Nephron (organoid): ENCODE results near the gene ENDOV.

ENCODE experiments used
- H3K27ac Mint-ChIP-seq, 3 experiments: 2 replicates each; pipeline ENCODE4 v1.8.0; 2020; ENCODE audit warnings: mixed read lengths in 3 of 3, mild to moderate bottlenecking in 2 of 3, moderate library complexity in 1 of 3
- H3K27me3 Mint-ChIP-seq: 2 replicates; pipeline ENCODE4 v1.8.0; 2021; ENCODE audit warnings: low read depth, mild to moderate bottlenecking, moderate library complexity, mixed read lengths
- H3K36me3 Mint-ChIP-seq: 2 replicates; pipeline ENCODE4 v1.8.0; 2020; ENCODE audit warnings: low read depth, mixed read lengths
- H3K4me1 Mint-ChIP-seq: 2 replicates; pipeline ENCODE4 v1.8.0; 2020; ENCODE audit warnings: mixed read lengths
- H3K4me3 Mint-ChIP-seq, 3 experiments: 2 replicates each; pipeline ENCODE4 v1.8.0; 2020; ENCODE audit warnings: mild to moderate bottlenecking in 3 of 3, mixed read lengths in 3 of 3, moderate library complexity in 2 of 3
- H3K9me3 Mint-ChIP-seq: 2 replicates; pipeline ENCODE4 v1.8.0; 2020; ENCODE audit warnings: mixed read lengths
- CTCF ChIP-seq, 3 experiments: fragments of 200-600 bp; sonication (generic); IDR thresholded peaks; one replicate each; pipeline ENCODE4 v1.5.0; 2021; ENCODE audit warnings: antibody characterized with exemption in 3 of 3; ENCODE audit not compliant: unreplicated experiment in 3 of 3

Gene ENDOV

GRCh38 chr17:80372922-80373570, 41.9 kb upstream of the ENDOV start:
- Mint-ChIP-seq H3K4me3 (no peak overlapping the region), H3K27ac (no peak overlapping the region), H3K27me3 (no peaks in the 10 kb centered on the region), H3K4me1 (no peaks in the 10 kb centered on the region), H3K9me3 (no peaks in the 10 kb centered on the region), H3K36me3 (peaks cover 46% of the 10 kb centered on the region)
- no peak for TF ChIP-seq CTCF (IDR thresholded peaks at IDR 0.05; ENCODE audit: unreplicated experiment in 3 of 3)

DNA sequence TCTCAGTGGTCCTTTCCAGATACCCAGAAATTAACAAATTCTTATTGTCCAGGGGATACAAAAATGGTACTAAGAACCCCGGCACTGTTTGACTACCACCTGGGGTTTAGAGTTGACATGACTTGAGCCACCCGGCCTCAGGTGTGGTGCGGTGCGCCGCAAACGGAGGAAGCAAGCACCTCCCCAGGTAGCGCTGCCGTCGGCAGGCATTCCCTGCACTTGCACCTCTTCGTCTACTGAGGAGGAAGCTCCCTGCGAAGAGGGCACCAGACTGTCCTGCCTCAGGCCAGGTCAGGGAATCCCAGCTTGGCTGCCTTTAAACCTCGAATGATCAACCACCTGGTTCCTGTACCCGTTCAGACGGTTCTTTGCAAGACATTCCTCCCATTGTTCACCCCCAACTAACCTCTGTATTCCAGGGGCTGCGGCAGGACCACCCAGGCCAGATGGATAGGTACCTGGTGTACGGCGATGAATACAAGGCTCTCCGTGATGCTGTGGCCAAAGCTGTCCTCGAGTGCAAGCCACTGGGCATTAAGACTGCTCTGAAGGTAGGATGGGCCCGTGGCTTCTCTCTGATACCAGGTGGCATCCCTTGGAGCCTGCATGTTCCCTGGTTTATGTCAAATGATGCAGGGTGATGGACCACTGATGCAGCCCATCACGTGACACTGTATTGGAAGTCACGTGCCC, 40.8 kb upstream of the ENDOV start:
- Mint-ChIP-seq H3K27ac (no peak overlapping the region), H3K9me3 (no peaks in the 10 kb centered on the region), H3K4me1 (no peaks in the 10 kb centered on the region), H3K36me3 (peaks cover 39% of the 10 kb centered on the region), H3K27me3 (no peaks in the 10 kb centered on the region), H3K4me3 (no peak overlapping the region)
- TF ChIP-seq CTCF (IDR thresholded peaks at IDR 0.05; ENCODE audit: unreplicated experiment in 3 of 3): no peak

DNA sequence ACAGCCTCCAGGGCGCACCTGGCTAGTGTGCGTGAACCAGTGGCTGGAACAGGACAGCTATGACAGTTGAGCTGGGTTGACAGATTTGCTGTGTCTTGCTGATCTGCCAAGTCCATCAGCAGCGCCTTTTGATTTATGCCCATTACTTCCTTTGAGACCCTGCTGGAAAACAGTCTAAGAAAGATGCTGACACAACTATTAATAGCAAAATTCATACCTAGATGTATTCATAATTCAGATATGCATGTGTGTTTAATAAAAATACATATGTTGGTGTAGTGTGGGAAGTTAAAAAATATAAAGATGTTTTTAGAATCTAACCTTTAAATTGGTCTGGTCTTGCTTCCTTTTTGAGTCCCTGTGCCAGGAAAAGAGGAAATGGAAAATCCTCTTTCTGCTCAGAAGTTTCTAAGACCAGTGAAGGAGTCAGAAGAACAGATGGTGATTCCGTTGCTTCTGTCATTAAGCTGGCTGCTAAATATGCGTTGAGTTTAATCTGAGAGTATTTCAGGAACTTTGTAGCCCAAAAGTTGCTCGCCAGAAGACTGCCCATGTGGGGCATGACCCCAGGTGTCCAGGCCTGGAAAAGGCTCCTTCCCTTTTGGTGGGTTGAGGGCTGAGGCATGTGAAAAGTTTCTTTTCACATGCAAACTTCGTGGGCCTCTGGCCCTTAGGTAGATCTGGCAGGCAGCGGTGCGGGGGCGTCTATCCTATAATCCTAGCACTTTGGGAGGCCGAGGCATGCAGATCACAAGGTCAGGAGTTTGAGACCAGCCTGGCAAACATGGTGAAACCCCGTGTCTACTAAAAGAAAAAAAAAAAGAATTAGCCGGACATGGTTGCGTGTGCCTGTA, 40.0 kb upstream of the ENDOV start:
- no peaks in the 10 kb centered on the region for H3K4me1 Mint-ChIP-seq
- no peak overlapping the region for H3K27ac Mint-ChIP-seq
- no peaks in the 10 kb centered on the region for H3K9me3 Mint-ChIP-seq

DNA sequence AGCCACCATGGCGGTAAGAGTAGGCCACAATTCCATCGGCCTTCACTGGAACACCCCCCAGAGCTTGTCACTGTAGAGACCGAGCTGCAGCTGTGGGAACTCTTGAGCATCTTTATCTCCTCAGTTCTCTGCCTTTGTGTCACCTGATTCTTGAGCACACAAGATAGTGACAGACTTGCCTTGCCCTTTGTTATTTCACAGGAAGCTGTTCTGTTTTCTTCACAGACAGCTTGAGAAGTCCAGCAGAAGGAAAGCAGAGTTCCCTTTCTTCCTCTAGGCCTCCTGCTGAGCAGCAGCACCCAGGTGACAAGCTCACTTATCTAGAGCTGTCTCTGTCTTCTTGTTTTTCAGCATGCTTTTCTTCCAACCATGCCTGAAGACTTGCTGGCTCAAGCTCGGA, 38.4 kb upstream of the ENDOV start:
- Mint-ChIP-seq H3K4me1 (no peaks in the 10 kb centered on the region), H3K36me3 (peaks cover 33% of the 10 kb centered on the region), H3K27me3 (no peaks in the 10 kb centered on the region), H3K27ac (no peak overlapping the region), H3K4me3 (no peak overlapping the region), H3K9me3 (no peaks in the 10 kb centered on the region)
- no peak for TF ChIP-seq CTCF (IDR thresholded peaks at IDR 0.05; ENCODE audit: unreplicated experiment in 3 of 3)

More for the DNA sequence above, 40.0 kb upstream of the ENDOV start:
- no peak for TF ChIP-seq CTCF (IDR thresholded peaks at IDR 0.05; ENCODE audit: unreplicated experiment in 3 of 3)
- Mint-ChIP-seq H3K36me3 (peaks cover 33% of the 10 kb centered on the region), H3K27me3 (no peaks in the 10 kb centered on the region), H3K4me3 (no peak overlapping the region)

DNA sequence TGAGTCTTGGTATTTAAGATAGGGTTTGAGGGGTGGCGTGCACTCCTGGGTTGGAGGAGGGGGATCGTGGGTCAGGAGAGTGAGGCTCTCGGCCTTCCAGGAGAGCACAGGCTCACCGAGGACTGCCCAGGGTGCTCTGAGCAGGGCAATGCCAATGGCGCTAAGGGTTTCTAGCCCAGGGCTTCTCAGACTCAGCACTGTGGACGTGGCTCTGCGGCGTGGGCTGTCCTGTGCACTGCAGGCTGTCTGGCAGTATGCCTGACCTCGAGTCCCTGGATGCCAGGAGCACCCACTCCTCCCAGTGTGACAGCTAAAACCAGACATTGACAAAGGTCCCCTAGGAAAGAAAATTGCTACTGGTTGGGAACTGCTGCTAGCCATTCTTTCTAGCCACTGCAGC, 37.2 kb upstream of the ENDOV start:
- TF ChIP-seq CTCF (IDR thresholded peaks at IDR 0.05; ENCODE audit: unreplicated experiment in 3 of 3): no peak
- Mint-ChIP-seq H3K36me3 (peaks cover 38% of the 10 kb centered on the region), H3K27me3 (no peaks in the 10 kb centered on the region), H3K27ac (no peak overlapping the region), H3K9me3 (no peaks in the 10 kb centered on the region), H3K4me1 (peaks cover 5% of the 10 kb centered on the region), H3K4me3 (no peak overlapping the region)
